Thoracic aorta (tissue), 2 donors: ENCODE data around the gene SIAE. TPM values are rescaled to one million over a fixed set of nuclear protein-coding genes. Genes with fewer than 3 reads are reported as not detected.

Source experiments
- ATAC-seq: fragments of 150-250 bp; one replicate; pipeline ENCODE4 v1.8.0; 2017; ENCODE audit warnings: low read depth; ENCODE audit not compliant: insufficient number of reproducible peaks, low FRiP score
- DNase-seq: peaks from one replicate; pipeline ENCODE4 v3.0.0-alpha.2; 2020; ENCODE audit warnings: low spot score
- H3K27ac ChIP-seq, 2 donors: fragments of 200-600 bp; sonication (generic); 1 replicate in 1 of 2; 2 replicates in 1 of 2; pipeline ENCODE4 v1.5.1; 2016; ENCODE audit warnings: mild to moderate bottlenecking in 2 of 2, moderate library complexity in 2 of 2
- H3K27me3 ChIP-seq: fragments of 200-600 bp; sonication (generic); replicated peaks from 2 replicates; pipeline ENCODE4 v1.6.0; 2016; ENCODE audit warnings: mild to moderate bottlenecking; ENCODE audit not compliant: insufficient read depth
- H3K36me3 ChIP-seq: fragments of 200-600 bp; sonication (generic); one replicate; pipeline ENCODE4 v1.5.1; 2016
- H3K4me1 ChIP-seq, 2 donors: fragments of 200-600 bp; sonication (generic); 1 replicate in 1 of 2; 2 replicates in 1 of 2; pipeline versions ENCODE4 v1.5.1 to v1.6.0; 2016; ENCODE audit warnings: low read depth in 2 of 2, mild to moderate bottlenecking in 1 of 2; ENCODE audit not compliant: control insufficient read depth in 1 of 2
- H3K4me3 ChIP-seq: fragments of 200-600 bp; sonication (generic); 2 replicates; pipeline ENCODE4 v1.5.1; 2016; ENCODE audit warnings: mild to moderate bottlenecking
- H3K9me3 ChIP-seq: fragments of 200-600 bp; sonication (generic); 2 replicates; pipeline ENCODE4 v1.5.1; 2016
- total RNA-seq, 2 donors: library from RNA; depleted of rRNA; stranded (reverse); fragments of >200 nt; gene quantifications; one replicate each; pipeline versions ENCODE4 v1.1.0 to v1.2.3, GENCODE V29; 2016
- TF ChIP-seq, protein P1 (sequence below): fragments of 200-600 bp; sonication (generic); IDR thresholded peaks from one replicate; pipeline ENCODE4 v1.5.1; 2019; ENCODE audit warnings: antibody characterized with exemption

The SIAE gene
- total RNA-seq, 2 donors from 2014 or later = 9.7 to 20.0 TPM

DNA sequence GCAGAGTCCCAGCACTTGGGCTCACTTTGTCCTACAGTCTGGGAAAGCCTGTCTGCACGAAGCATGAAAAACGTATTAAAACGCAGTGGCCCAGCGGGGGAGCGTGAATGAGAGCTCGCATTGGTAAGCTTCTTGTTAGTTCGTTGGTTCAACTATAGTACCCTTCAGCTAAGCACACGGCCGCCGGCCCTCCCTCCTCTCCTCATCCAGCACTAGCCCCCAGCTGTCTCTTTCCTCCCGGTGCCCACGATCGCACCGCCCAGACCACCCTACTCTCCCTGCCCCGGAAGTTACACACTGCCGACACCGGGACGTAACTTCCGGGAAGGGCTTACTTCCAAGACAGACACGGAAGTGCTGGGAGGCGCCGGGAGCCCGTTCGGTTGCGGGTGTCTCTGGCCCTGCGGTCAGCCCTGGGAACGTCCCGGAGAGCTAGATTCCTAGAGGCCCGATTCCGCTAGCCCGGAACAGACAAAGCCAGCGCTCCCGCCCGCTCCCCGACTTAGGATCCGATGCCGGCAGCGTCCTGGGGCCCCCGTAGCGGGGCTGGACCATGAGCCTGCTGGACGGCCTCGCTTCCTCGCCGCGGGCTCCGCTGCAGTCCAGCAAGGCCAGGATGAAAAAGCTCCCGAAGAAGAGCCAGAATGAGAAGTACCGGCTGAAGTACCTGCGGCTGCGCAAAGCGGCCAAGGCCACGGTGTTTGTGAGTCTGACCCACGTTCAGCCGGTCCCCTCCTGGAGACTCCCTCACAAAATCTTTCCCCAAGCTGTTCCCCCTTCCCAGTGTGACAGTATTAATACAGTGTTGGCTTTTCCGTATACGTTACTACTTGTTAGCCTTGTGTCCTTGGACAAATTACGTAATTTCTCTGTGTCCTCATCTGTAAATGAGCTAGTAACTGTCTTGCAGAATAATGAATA is 50.7 kb downstream of the SIAE start, which contains the start of gene TBRG1:
TSS of gene TBRG1 (plus strand) at position 334 of the 921 bp plus-strand sequence. CDS start at position 554, 220 bp downstream.
- ATAC-seq (peak; percentile 35), DNase-seq (peak; percentile 73)
- Histone ChIP-seq H3K4me3 (peak within 1 kb of the TSS; percentile 92), H3K27me3 (no peaks in the 10 kb centered on the region), H3K36me3 (peaks cover 17% of the 10 kb centered on the region), H3K4me1 (peaks cover 12 to 27% of the 10 kb centered on the region in 2 donors), H3K9me3 (no peaks in the 10 kb centered on the region), H3K27ac (peak within 1 kb of the TSS; percentile 89 to 96)
- TF ChIP-seq, protein P1, sequence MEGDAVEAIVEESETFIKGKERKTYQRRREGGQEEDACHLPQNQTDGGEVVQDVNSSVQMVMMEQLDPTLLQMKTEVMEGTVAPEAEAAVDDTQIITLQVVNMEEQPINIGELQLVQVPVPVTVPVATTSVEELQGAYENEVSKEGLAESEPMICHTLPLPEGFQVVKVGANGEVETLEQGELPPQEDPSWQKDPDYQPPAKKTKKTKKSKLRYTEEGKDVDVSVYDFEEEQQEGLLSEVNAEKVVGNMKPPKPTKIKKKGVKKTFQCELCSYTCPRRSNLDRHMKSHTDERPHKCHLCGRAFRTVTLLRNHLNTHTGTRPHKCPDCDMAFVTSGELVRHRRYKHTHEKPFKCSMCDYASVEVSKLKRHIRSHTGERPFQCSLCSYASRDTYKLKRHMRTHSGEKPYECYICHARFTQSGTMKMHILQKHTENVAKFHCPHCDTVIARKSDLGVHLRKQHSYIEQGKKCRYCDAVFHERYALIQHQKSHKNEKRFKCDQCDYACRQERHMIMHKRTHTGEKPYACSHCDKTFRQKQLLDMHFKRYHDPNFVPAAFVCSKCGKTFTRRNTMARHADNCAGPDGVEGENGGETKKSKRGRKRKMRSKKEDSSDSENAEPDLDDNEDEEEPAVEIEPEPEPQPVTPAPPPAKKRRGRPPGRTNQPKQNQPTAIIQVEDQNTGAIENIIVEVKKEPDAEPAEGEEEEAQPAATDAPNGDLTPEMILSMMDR = no peak

DNA sequence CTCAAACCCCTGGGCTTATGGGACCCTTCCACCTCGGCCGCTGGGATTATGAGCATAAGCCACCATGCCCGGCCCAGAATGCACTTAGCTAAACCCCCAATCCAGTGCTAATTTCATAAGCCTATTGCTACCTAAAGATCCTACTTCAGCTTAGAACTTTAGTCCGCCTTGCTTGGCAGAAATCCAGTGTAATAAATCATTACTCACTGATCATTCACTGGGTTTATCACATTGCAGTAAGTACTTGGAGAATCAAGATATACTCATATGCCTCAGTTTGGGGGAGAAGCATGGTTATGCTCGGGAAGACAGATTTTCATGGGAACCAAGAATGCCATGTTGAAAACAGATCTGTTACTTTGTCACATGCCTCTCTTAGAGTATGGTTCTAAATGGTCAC is 54.7 kb downstream of the SIAE start:
- TF ChIP-seq, protein P1 = no peak
- ATAC-seq = no peak

DNA sequence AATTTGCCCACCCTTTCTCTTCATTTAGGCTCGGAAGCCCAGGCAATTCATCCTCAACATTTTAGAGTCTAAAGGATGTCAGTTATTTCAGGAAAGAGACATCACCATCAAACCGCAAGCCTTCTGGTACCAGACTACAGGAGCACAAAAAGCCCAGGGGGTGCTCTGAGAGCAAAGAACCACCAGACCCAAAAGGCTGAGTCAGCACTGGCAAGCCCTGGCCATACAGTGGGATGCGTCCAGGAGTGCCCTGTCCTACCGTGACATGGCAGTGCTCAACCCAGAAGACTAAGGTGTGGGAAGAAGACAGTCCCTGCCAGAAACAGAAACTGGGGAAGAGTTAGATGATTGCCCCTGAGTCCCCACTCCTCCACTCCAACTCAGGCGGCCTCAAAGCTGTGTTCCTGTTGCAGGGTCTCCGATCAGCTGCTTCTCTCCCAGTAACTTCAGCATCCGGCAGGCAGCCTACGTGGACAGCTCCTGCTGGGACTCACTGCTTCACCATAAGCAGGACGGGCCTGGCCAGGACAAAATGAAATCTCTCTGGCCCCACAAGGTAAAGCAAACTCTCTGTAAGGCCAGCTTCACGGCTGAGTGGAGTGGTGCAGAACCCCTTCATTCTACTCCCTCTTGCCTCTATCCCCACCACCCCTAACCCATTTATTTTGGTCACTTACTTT is 60.8 kb downstream of the SIAE start:
- Histone ChIP-seq H3K4me3 (no peak overlapping the region), H3K9me3 (no peaks in the 10 kb centered on the region), H3K36me3 (no peaks in the 10 kb centered on the region), H3K27me3 (no peaks in the 10 kb centered on the region), H3K4me1 (no peaks in the 10 kb centered on the region), H3K27ac (no peak overlapping the region)
- TF ChIP-seq, protein P1 = no peak
- DNase-seq (no peak), ATAC-seq (no peak)

More for the DNA sequence above, 54.7 kb downstream of the SIAE start:
- no peaks in the 10 kb centered on the region for H3K27me3 ChIP-seq
- DNase-seq = no peak
- no peaks in the 10 kb centered on the region for H3K9me3 ChIP-seq
- H3K4me3 ChIP-seq = no peak overlapping the region
- peaks cover 5 to 11% of the 10 kb centered on the region in 2 donors for H3K4me1 ChIP-seq
- no peaks in the 10 kb centered on the region for H3K36me3 ChIP-seq
- H3K27ac ChIP-seq = no peak overlapping the region

DNA sequence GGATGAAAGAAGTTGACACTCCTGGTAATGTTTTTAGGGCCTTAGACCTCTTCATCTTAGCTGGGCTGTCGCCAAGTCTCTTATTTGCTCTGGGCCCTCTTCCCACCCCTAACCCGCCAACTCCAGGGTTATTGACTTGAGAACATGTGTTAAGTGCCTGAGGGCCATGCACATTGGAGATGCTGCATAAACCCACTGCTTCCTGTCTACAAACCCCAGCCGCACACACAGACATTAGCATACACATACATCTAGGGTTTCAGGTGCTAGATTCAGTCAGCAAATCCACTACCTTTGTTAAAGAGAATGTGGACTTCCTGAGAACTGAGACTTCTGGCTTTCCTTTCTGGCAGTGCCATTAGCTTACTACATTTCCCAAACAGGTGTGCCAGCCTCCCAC is 61.5 kb downstream of the SIAE start:
- H3K27me3 ChIP-seq = no peaks in the 10 kb centered on the region
- ATAC-seq (no peak), DNase-seq (no peak)
- no peaks in the 10 kb centered on the region for H3K9me3 ChIP-seq
- TF ChIP-seq, protein P1 = no peak
- no peak overlapping the region for H3K27ac ChIP-seq
- no peaks in the 10 kb centered on the region for H3K36me3 ChIP-seq
- no peak overlapping the region for H3K4me3 ChIP-seq
- H3K4me1 ChIP-seq = no peaks in the 10 kb centered on the region

DNA sequence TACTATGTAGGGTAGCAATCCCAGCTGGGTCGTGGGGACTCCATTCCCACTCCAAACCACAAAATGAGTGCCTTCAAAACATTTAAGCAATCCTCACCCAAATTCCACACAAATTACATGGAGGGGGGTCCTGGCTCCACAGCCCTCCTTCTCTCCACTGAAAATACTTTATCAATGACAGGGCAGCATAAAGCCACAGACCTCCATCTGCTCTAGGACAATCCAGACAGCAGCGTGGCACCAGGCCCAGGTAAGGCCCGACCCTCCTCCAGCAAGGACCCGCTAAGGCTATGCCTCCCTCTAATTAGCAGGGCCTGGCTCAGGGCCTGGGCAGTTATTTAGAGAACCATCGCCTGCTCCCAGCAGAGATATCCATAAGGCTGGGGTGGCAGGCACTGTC is 62.5 kb downstream of the SIAE start, which contains the start of gene PANX3:
TSS of gene PANX3 (plus strand) at position 365 of the 400 bp plus-strand sequence. CDS start 129 bp downstream, outside the sequence.
- ATAC-seq = no peak
- Histone ChIP-seq H3K4me1 (no peaks in the 10 kb centered on the region), H3K9me3 (no peaks in the 10 kb centered on the region), H3K27ac (no peak within 1 kb of the TSS), H3K36me3 (no peaks in the 10 kb centered on the region), H3K4me3 (no peak within 1 kb of the TSS), H3K27me3 (no peaks in the 10 kb centered on the region)
- DNase-seq = no peak
- TF ChIP-seq, protein P1 = no peak
